Esophagus (tissue), 2 donors: Measurements from ENCODE around the gene C19orf38. TPM values are rescaled to one million over a fixed set of nuclear protein-coding genes. Genes with fewer than 3 reads are reported as not detected.
A peak's percentile ranks its signal among the peaks of the same experiment; 100 is the strongest.

ENCODE experiments used
- H3K27ac ChIP-seq, 2 donors: one replicate each; pipeline ENCODE4 v1.5.1; 2013; ENCODE audit warnings: low read depth in 2 of 2, mild to moderate bottlenecking in 2 of 2, inconsistent platforms in 1 of 2, low read length in 1 of 2, moderate library complexity in 1 of 2
- H3K27me3 ChIP-seq, 2 donors: one replicate each; pipeline ENCODE4 v1.6.1; 2013; ENCODE audit warnings: low read length in 2 of 2, control low read depth in 1 of 2, mild to moderate bottlenecking in 1 of 2; ENCODE audit not compliant: insufficient read depth in 2 of 2, control insufficient read depth in 1 of 2
- H3K36me3 ChIP-seq, 2 donors: one replicate each; pipeline ENCODE4 v1.6.1; 2013; ENCODE audit warnings: low read length in 1 of 2; ENCODE audit not compliant: control insufficient read depth in 2 of 2, insufficient read depth in 2 of 2
- H3K4me1 ChIP-seq, 2 donors: one replicate each; pipeline ENCODE4 v1.6.1; 2013; ENCODE audit warnings: low read length in 1 of 2; ENCODE audit not compliant: control insufficient read depth in 2 of 2, insufficient read depth in 2 of 2
- H3K4me3 ChIP-seq, 2 donors: one replicate each; pipeline ENCODE4 v1.5.1; 2013; ENCODE audit warnings: low read length in 2 of 2, mild to moderate bottlenecking in 2 of 2, low read depth in 1 of 2, moderate library complexity in 1 of 2
- H3K9me3 ChIP-seq, 2 donors: one replicate each; pipeline ENCODE4 v1.6.1; 2013; ENCODE audit warnings: mild to moderate bottlenecking in 2 of 2, low read depth in 1 of 2, low read length in 1 of 2, moderate library complexity in 1 of 2; ENCODE audit not compliant: control insufficient read depth in 2 of 2, insufficient read depth in 1 of 2
- WGBS, 2 donors: extraction: QIAGEN DNeasy Blood & Tissue Kit; methylation state at CpG; one replicate each; pipeline ENCODE4 v1.1.7; 2013; 5-methylcytosine and 5-hydroxymethylcytosine counted together
- polyA plus RNA-seq, 2 donors: library from polyadenylated mRNA; stranded (reverse); fragments of 200-250 nt; gene quantifications; one replicate each; pipeline ENCODE4 v1.2.3, GENCODE V29; 2013
- donor health status: healthy with polysubstance abuse.
- donor health status: Bipolar disorder and iron deficiency.

The C19orf38 gene
- polyA plus RNA-seq, 2 donors = 0.19 to 0.20 TPM

DNA sequence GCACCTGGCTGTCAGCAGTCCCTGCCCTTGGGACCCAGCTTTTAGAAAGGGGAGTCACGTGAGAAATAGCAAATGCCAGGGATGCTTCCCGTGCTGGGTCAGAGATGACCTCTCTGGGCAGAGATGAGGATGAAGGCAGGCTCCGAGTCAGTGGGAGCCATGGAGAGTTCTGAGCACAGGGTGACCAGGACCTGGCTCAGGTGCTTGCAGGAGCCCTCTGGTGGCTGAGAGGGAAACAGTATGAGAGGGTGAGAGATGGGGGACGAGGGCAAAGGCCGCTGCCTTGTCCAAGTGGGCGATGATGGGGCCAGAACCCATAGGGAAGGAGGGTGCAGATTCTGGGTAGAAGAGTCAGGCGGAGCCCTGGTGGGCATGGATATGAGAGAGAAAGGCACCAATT is 28.0 kb upstream of the C19orf38 start:
- H3K4me1 ChIP-seq = peaks cover 0 to 3% of the 10 kb centered on the region in 2 donors
- H3K9me3 ChIP-seq = no peaks in the 10 kb centered on the region
- no peaks in the 10 kb centered on the region for H3K27me3 ChIP-seq
- no peak overlapping the region for H3K4me3 ChIP-seq
- WGBS, 2 donors = 90 to 92% methylated on average over 7 of the region's 7 CpGs
- H3K36me3 ChIP-seq = peaks cover 14 to 54% of the 10 kb centered on the region in 2 donors
- H3K27ac ChIP-seq = no peak overlapping the region

DNA sequence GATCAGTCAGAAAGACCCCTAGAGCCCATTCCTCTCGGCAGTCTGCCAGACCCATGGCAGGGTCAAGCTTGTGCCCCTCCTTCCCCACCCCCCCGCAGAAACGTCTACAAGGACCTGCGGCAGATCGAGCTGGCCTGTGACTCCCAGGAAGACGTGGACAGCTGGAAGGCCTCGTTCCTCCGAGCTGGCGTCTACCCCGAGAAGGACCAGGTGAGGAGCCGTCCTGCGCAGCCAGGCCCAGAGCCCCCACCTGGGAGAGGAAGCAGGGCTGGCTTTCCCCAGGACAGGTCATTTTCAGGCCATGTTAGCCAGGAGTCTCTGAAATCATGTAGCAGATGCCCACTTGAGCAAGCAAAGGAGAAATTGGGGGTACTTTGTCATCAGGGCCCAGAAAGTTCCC is 24.5 kb upstream of the C19orf38 start:
- Histone ChIP-seq H3K9me3 (no peaks in the 10 kb centered on the region), H3K4me3 (no peak overlapping the region), H3K27me3 (no peaks in the 10 kb centered on the region), H3K27ac (no peak overlapping the region), H3K36me3 (peaks cover 19 to 50% of the 10 kb centered on the region in 2 donors), H3K4me1 (no peaks in the 10 kb centered on the region)
- WGBS, 2 donors = 90 to 93% methylated on average over 12 of the region's 12 CpGs

DNA sequence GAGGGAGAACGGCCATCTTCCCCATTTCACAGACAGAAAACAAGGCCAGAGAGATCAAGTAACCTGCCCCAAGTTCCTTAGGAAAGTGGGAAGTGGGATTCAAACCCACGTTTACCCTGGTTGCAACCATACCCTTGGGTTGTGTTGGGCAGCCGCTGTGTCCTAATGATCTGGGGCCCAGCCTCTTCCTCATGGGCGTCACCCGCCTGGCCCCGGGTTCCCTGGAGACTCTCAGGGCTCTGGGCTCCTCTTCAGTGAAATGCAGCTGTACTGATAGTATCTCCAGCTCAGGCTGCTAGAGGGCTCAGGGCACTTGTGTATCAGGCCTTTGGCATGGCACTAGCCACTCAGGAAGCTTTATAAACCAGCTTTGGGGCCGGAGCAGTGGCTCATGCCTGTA is 22.0 kb upstream of the C19orf38 start:
- H3K36me3 ChIP-seq = peaks cover 19 to 43% of the 10 kb centered on the region in 2 donors
- H3K27me3 ChIP-seq = no peaks in the 10 kb centered on the region
- no peak overlapping the region for H3K27ac ChIP-seq
- H3K4me3 ChIP-seq = no peak overlapping the region
- WGBS, 2 donors = 90 to 92% methylated on average over 7 of the region's 7 CpGs
- H3K4me1 ChIP-seq = no peaks in the 10 kb centered on the region
- no peaks in the 10 kb centered on the region for H3K9me3 ChIP-seq

DNA sequence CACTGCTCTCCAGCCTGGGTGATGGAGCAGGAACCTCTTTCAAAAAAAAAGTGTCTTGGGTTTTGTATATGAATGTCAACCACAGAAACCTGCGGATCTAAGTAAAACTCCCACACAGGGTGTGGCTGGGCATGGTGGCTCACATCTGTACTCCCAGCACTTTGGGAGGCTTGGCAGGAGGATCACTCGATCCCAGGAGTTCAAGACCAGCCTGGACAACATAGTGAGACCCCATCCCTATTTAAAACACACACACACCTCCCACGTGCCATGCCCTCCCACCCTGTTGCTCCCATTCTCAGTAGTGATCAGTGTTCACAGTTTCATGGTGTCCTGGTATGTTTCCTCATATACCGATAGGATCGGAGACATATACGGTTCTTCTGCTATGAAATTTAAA is 21.4 kb upstream of the C19orf38 start:
- H3K9me3 ChIP-seq = no peaks in the 10 kb centered on the region
- 90 to 93% methylated on average over 6 of the region's 6 CpGs for WGBS, 2 donors
- no peaks in the 10 kb centered on the region for H3K4me1 ChIP-seq
- H3K36me3 ChIP-seq = peaks cover 19 to 43% of the 10 kb centered on the region in 2 donors
- no peak overlapping the region for H3K27ac ChIP-seq
- H3K4me3 ChIP-seq = no peak overlapping the region
- no peaks in the 10 kb centered on the region for H3K27me3 ChIP-seq

DNA sequence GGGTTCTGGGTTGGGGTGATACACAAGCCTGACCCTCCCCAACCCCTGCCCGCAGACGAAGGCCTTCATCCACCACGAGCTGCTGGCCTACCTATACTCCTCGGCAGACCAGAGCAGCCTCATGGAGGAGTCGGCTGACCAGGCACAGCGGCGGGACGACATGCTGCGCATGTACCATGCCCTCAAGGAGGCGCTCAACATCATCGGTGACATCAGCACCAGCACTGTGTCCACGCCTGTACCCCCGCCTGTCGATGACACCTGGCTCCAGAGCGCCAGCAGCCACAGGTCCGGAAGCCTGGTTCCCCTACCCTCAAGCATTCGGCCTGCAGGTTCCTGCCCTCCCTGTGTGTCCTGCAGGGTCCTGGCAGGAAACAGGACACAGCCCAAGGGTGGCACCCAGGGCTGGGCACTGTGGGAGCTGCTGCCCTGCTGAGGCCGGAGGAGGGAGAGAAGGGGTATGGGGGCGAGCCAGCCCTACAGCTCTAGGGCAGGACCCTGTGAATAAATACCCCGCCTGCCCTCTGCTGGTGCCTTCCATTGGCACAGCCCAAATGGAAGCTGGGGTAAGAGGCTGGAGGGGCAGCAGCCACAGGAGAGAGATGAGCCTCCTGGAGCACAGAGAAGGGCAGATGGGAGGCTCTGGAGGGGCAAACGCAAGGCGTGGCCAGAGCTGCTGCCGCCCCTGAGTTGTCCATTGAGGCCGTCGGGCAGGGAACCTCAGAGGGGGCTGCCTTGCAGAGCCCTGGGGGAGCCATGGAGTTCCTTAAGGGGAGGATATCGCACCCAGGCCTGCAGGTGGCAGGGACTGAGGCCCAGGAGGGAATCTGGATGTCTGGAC is 19.0 kb upstream of the C19orf38 start:
- peaks cover 16 to 47% of the 10 kb centered on the region in 2 donors for H3K36me3 ChIP-seq
- WGBS, 2 donors = 89 to 91% methylated on average over 26 of the region's 26 CpGs
- no peaks in the 10 kb centered on the region for H3K9me3 ChIP-seq
- H3K4me3 ChIP-seq = no peak overlapping the region
- H3K27me3 ChIP-seq = no peaks in the 10 kb centered on the region
- H3K4me1 ChIP-seq = no peaks in the 10 kb centered on the region
- no peak overlapping the region for H3K27ac ChIP-seq

DNA sequence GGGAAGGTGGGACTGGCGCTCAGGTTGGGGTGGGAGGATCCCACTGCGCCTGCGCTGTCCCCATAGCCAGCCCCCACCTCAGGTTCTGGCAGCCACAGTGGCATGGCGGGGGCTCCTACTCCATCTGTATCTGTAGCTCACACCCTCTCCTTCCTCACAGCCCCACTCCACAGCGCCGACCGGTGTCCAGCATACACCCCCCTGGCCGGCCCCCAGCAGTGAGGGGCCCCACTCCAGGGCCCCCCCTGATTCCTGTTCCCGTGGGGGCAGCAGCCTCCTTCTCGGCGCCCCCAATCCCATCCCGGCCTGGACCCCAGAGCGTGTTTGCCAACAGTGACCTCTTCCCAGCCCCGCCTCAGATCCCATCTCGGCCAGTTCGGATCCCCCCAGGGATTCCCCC is 18.2 kb upstream of the C19orf38 start:
- Histone ChIP-seq H3K27me3 (no peaks in the 10 kb centered on the region), H3K36me3 (peaks cover 16 to 42% of the 10 kb centered on the region in 2 donors), H3K4me1 (peaks cover 1 to 3% of the 10 kb centered on the region in 2 donors), H3K9me3 (no peaks in the 10 kb centered on the region), H3K4me3 (no peak overlapping the region), H3K27ac (no peak overlapping the region)
- 83 to 88% methylated on average over 16 of the region's 16 CpGs for whole genome bisulfite sequencing, 2 donors

DNA sequence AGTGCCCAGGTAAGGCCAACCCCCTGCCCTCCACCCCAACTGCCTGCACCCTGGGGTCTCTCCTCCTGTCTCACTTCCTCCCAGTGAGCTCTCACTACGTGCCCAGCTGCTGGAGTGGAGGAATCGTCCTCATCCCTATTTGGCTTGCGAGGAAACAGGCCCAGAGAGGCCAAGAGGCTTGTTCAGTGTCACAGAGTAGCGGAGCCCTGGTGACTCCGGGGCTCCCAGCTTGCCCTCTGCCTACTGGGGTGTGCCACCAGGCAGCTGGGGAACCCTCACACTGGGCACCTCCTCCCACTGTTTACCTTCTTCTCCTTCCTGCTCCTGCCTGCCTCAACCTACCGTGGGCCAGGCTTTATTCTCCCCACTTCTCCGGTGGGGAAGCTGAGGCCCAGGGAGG is 17.8 kb upstream of the C19orf38 start:
- Histone ChIP-seq H3K4me3 (no peak overlapping the region), H3K36me3 (peaks cover 16 to 40% of the 10 kb centered on the region in 2 donors), H3K27ac (peak overlapping the region in 1 of 2 donors; percentile 6), H3K27me3 (no peaks in the 10 kb centered on the region), H3K4me1 (peaks cover 5 to 7% of the 10 kb centered on the region in 2 donors), H3K9me3 (no peaks in the 10 kb centered on the region)
- WGBS, 2 donors = 83 to 88% methylated on average over 7 of the region's 7 CpGs

DNA sequence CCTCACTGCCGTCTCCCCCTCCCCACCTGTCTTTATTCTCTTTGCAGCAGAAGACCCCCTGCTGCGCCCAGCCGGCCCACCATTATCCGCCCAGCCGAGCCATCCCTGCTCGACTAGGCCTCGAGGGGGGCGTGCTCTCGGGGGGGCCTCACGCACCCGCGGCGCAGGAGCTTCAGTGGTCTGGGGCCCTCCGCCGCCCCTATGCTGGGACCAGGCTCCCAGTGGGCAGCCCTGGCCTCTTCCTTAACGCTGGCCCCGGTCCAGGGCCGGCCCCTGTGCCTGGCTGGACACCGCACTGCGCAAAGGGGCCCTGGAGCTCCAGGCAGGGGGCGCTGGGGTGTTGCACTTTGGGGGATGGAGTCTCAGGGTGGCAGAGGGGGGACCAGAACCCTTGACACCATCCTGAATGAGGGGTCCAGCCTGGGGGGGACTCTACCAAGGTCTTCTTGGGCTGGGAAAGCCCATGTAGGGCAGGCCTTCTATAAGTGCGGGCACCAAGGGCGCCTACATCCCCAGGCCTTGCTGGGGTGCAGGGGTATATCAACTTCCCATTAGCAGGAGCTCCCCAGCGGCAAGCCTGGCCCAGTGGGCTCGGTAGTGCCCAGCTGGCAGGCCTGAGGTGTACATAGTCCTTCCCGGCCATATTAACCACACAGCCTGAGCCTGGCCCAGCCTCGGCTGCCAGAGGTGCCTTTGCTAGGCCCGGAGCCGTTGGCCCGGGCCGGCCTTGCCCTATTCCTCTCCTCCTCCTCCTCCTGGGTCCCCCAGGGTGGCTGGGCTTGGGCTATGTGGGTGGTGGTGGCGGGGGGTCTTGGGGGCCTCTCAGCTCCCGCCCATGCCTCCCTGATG is 17.1 kb upstream of the C19orf38 start:
- H3K27ac ChIP-seq = no peak overlapping the region
- H3K4me1 ChIP-seq = peaks cover 5 to 7% of the 10 kb centered on the region in 2 donors
- H3K9me3 ChIP-seq = no peaks in the 10 kb centered on the region
- H3K4me3 ChIP-seq = no peak overlapping the region
- WGBS, 2 donors = 86 to 87% methylated on average over 32 to 33 of the region's 33 CpGs
- H3K27me3 ChIP-seq = no peaks in the 10 kb centered on the region
- H3K36me3 ChIP-seq = peaks cover 14 to 36% of the 10 kb centered on the region in 2 donors

DNA sequence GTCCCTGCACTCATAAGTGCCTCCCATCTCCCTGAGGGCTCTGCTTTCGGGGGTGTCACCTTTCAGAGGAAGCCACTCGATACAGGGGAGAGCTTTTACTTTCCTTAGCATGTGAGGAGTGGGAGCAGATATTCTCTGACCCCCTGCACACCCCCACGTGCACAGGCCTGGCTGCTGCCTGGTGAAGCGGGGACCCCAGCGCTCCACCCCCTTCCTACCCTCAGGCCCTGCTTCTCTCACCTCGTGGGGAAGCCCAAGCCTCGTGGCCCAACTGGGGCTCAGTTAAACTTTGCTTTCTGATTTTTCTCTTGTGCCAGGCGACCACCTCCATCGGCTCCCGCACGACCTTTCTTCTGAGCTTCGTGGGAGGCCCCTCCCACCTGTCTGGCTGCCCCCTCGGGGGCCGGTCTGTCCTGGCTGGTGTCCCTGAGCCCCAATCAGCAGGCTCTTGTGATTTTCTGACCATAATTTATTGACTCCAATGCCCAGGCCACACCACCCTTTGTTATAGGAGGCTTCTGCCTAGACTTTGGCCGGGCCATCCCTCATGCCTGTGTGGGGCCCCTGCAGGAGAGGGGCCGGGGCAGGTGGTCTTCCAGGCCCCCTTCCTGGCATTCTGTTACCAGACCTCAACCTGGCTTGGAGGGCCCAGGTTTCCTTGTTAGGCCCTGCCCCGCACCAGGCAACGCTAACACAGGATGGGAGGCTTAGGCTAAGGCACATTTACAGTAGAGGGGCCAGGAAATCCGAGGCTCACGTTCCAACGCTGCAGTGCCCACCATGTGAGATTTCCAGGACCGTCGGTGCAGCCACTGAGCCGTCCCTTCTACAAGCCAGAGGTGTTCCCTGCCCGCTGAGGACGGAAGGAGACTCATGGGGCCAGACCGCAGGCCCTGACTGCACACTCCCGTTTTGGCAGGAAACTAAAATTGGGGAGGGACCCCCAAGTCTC is 16.0 kb upstream of the C19orf38 start:
- no peak overlapping the region for H3K27ac ChIP-seq
- peaks cover 12 to 28% of the 10 kb centered on the region in 2 donors for H3K36me3 ChIP-seq
- peaks cover 0 to 3% of the 10 kb centered on the region in 2 donors for H3K9me3 ChIP-seq
- 79% methylated on average over 28 of the region's 28 CpGs for WGBS, 2 donors
- H3K27me3 ChIP-seq = no peaks in the 10 kb centered on the region
- H3K4me1 ChIP-seq = peaks cover 5 to 7% of the 10 kb centered on the region in 2 donors
- no peak overlapping the region for H3K4me3 ChIP-seq
